K562 (cell line): Measurements from ENCODE around the gene NACA. TPM values are rescaled to one million over a fixed set of nuclear protein-coding genes. Genes with fewer than 3 reads are reported as not detected.

Experiments used
- BCL6 ChIP-seq: fragments of 250-450 bp; sonication (Bioruptor Pico); IDR thresholded peaks from 2 replicates; pipeline ENCODE4 v1.4.0; 2020
- CBX1 ChIP-seq: sonication (generic); IDR thresholded peaks from 2 replicates; pipeline ENCODE4 v1.6.1; 2016; ENCODE audit warnings: antibody characterized with exemption, low read depth, mild to moderate bottlenecking
- DIDO1 ChIP-seq: fragments of 450-650 bp; IDR thresholded peaks from 2 replicates; pipeline ENCODE4 v1.6.1; 2016; ENCODE audit warnings: low read depth, missing biosample characterization, missing genetic modification characterization
- FIP1L1 ChIP-seq: fragments of 200-400 bp; formaldehyde crosslinking; IDR thresholded peaks from 2 replicates; pipeline ENCODE4 v1.6.1; 2018; ENCODE audit warnings: mild to moderate bottlenecking, low read depth, low read length; ENCODE audit not compliant: poor library complexity, severe bottlenecking
- MCM7 ChIP-seq, 2 experiments: fragments of 450-650 bp; IDR thresholded peaks; 2 replicates each; pipeline ENCODE4 v1.6.1; 2016 to 2018
- RBM39 ChIP-seq: fragments of 200-400 bp; formaldehyde crosslinking; optimal IDR thresholded peaks from 2 replicates; pipeline ENCODE3; 2018; ENCODE audit warnings: low read depth, low read length
- SMAD3 ChIP-seq: fragments of 450-650 bp; formaldehyde crosslinking; conservative IDR thresholded peaks from 2 replicates; pipeline ENCODE4 v1.4.0; 2020; ENCODE audit warnings: mild to moderate bottlenecking
- TAF9B ChIP-seq: fragments of 450-650 bp; IDR thresholded peaks from 2 replicates; pipeline ENCODE4 v1.6.1; 2018; ENCODE audit warnings: mild to moderate bottlenecking; ENCODE audit not compliant: partially characterized antibody
- U2AF1 ChIP-seq: fragments of 200-400 bp; formaldehyde crosslinking; optimal IDR thresholded peaks from 2 replicates; pipeline ENCODE3; 2017; ENCODE audit warnings: mild to moderate bottlenecking, low read depth, low read length, moderate library complexity
- ZBED1 ChIP-seq: IDR thresholded peaks from 2 replicates; pipeline ENCODE4 v1.6.1; 2014
- ZNF445 ChIP-seq: fragments of 250-450 bp; sonication (Bioruptor Pico); IDR thresholded peaks from 2 replicates; pipeline ENCODE4 v1.4.0; 2020; ENCODE audit warnings: low read depth, mild to moderate bottlenecking, moderate library complexity
- ZNF76 ChIP-seq: fragments of 250-450 bp; sonication (Bioruptor Pico); IDR thresholded peaks from 2 replicates; pipeline ENCODE4 v1.4.0; 2020; ENCODE audit warnings: mild to moderate bottlenecking, moderate library complexity, borderline replicate concordance
- polyA plus RNA-seq, 8 experiments: library from polyadenylated mRNA; depleted of rRNA in 4 of 8; stranded (reverse) in 5 of 8; unstranded in 3 of 8; fragments of >200 nt; fragmentation: Nextera tagmentation in 2 of 8; fragmentation: Illumina TruSeq in 1 of 8; extraction: Ambion mirVana in 2 of 8; extraction: Trizol in 1 of 8; gene quantifications; 2 replicates each; pipeline versions ENCODE4 v1.2.1 to v1.2.3, GENCODE V29; 2011 to 2014; ENCODE audit warnings: inconsistent platforms in 1 of 8, missing spikeins in 1 of 8
- total RNA-seq, 7 experiments: library from RNA; depleted of rRNA in 6 of 7; stranded (reverse); fragments of >200 nt in 6 of 7; fragmentation: Illumina TruSeq in 2 of 7; extraction: Trizol in 2 of 7; gene quantifications; 2 replicates each; pipeline versions ENCODE4 v1.2.1 to v1.2.3, GENCODE V29; 2011 to 2021; ENCODE audit warnings: low replicate concordance in 1 of 7
- TF ChIP-seq, protein P1 (sequence below): fragments of 250-450 bp; sonication (Bioruptor Pico); IDR thresholded peaks from 2 replicates; pipeline ENCODE4 v1.6.1; 2021; ENCODE audit warnings: mild to moderate bottlenecking
- TF ChIP-seq, protein P2 (sequence below): fragments of 250-450 bp; sonication (Bioruptor Pico); IDR thresholded peaks from 2 replicates; pipeline ENCODE4 v1.8.0; 2021; ENCODE audit warnings: borderline replicate concordance, mild to moderate bottlenecking, moderate library complexity; ENCODE audit not compliant: poor library complexity, severe bottlenecking
- TF ChIP-seq, protein P3 (sequence below): fragments of 250-450 bp; sonication (Bioruptor Pico); IDR thresholded peaks from 2 replicates; pipeline ENCODE4 v1.5.1; 2021; ENCODE audit warnings: mild to moderate bottlenecking
- TF ChIP-seq, protein P4 (sequence below): IDR thresholded peaks from 2 replicates; pipeline ENCODE4 v1.6.1; 2011; ENCODE audit not compliant: insufficient read length; ENCODE audit errors: extremely low read depth
- TF ChIP-seq, protein P5 (sequence below): fragments of 250-450 bp; sonication (Bioruptor Pico); IDR thresholded peaks from 2 replicates; pipeline ENCODE4 v1.8.0; 2022; ENCODE audit warnings: moderate library complexity, mild to moderate bottlenecking, inconsistent platforms
- TF ChIP-seq, protein P6 (sequence below): sonication (generic); formaldehyde crosslinking; IDR thresholded peaks from 2 replicates; pipeline ENCODE4 v1.8.1; 2022; ENCODE audit warnings: missing genetic modification reagents
- TF ChIP-seq, protein P7 (sequence below): fragments of 450-650 bp; IDR thresholded peaks from 2 replicates; pipeline ENCODE4 v1.6.1; 2016

NACA gene
- total and polyA plus RNA-seq, 9 of the 15 experiments (the other 6 are each of a cell fraction or from before 2014, with no cell fraction given): 1,030 to 2,416 (median 1,645) TPM

DNA sequence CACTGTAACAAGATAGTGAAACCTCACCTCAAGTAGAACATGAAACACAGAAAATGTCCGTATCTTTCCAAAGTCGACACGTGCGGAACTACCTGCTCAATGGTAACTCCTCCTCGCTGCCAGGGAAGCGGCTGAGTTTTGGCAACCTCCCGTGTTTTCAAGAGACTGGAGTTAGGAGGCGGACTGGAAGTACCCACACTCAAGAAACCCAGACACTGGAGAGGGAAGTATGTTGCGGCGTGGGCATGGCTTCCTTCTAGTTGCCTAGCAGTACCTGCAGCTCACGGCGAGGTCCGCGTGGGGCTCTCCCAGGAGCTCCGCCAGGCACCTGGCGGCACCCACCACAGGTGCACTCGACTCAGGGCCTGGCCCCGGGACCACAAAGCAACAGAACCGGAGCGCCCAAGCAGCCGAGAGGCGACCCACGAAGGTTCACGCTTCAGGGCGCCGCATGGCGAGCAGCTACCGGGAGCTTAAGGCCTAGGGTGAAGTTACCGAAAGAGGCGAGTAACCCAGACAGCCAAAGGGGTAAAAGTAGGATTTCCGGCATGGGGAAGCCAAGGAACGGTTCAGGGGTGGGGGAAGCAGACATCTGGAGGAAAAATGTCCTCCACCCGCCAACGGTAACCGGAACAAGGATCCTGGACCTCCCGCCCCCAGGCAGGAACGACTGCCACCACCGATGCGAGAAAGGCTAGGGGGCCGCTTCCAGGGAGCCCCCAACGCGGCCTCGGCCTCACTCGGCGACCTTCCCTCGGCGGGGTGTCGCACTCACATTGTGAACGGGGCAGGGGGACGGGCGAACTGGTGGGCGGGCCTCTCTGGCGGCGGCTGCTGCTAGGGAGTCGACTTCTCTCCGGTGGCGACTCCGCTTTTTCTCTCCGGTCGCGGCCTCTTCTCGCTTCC, 37.6 kb downstream of the NACA start (continued):
- TF ChIP-seq FIP1L1 (peak; percentile 74), DIDO1 (tag) (no peak), U2AF1 (no peak), CBX1 (no peak), BCL6 (no peak), MCM7 (IDR thresholded peaks at IDR 0.05) (no peak), ZBED1 (no peak), RBM39 (no peak), SMAD3 (no peak), ZNF445 (CRISPR knock-in tag) (no peak), ZNF76 (CRISPR knock-in tag) (peak; percentile 65; the same call in 1 of the 2 replicates), TAF9B (peak; percentile 40)
- TF ChIP-seq, protein P1, sequence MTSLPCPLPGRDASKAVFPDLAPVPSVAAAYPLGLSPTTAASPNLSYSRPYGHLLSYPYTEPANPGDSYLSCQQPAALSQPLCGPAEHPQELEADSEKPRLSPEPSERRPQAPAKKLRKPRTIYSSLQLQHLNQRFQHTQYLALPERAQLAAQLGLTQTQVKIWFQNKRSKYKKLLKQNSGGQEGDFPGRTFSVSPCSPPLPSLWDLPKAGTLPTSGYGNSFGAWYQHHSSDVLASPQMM (CRISPR knock-in tag): no peak
- TF ChIP-seq, protein P2, sequence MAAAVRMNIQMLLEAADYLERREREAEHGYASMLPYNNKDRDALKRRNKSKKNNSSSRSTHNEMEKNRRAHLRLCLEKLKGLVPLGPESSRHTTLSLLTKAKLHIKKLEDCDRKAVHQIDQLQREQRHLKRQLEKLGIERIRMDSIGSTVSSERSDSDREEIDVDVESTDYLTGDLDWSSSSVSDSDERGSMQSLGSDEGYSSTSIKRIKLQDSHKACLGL: no peak
- TF ChIP-seq, protein P3, sequence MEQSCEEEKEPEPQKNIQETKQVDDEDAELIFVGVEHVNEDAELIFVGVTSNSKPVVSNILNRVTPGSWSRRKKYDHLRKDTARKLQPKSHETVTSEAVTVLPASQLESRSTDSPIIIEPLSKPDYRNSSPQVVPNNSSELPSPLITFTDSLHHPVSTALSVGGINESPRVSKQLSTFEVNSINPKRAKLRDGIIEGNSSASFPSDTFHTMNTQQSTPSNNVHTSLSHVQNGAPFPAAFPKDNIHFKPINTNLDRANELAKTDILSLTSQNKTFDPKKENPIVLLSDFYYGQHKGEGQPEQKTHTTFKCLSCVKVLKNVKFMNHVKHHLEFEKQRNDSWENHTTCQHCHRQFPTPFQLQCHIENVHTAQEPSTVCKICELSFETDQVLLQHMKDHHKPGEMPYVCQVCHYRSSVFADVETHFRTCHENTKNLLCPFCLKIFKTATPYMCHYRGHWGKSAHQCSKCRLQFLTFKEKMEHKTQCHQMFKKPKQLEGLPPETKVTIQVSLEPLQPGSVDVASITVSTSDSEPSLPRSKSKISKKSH: no peak
- TF ChIP-seq, protein P4, sequence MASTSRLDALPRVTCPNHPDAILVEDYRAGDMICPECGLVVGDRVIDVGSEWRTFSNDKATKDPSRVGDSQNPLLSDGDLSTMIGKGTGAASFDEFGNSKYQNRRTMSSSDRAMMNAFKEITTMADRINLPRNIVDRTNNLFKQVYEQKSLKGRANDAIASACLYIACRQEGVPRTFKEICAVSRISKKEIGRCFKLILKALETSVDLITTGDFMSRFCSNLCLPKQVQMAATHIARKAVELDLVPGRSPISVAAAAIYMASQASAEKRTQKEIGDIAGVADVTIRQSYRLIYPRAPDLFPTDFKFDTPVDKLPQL: no peak
- TF ChIP-seq, protein P5, sequence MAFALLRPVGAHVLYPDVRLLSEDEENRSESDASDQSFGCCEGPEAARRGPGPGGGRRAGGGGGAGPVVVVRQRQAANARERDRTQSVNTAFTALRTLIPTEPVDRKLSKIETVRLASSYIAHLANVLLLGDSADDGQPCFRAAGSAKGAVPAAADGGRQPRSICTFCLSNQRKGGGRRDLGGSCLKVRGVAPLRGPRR: no peak
- TF ChIP-seq, protein P6, sequence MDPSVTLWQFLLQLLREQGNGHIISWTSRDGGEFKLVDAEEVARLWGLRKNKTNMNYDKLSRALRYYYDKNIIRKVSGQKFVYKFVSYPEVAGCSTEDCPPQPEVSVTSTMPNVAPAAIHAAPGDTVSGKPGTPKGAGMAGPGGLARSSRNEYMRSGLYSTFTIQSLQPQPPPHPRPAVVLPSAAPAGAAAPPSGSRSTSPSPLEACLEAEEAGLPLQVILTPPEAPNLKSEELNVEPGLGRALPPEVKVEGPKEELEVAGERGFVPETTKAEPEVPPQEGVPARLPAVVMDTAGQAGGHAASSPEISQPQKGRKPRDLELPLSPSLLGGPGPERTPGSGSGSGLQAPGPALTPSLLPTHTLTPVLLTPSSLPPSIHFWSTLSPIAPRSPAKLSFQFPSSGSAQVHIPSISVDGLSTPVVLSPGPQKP (CRISPR knock-in tag): no peak
- TF ChIP-seq, protein P7, sequence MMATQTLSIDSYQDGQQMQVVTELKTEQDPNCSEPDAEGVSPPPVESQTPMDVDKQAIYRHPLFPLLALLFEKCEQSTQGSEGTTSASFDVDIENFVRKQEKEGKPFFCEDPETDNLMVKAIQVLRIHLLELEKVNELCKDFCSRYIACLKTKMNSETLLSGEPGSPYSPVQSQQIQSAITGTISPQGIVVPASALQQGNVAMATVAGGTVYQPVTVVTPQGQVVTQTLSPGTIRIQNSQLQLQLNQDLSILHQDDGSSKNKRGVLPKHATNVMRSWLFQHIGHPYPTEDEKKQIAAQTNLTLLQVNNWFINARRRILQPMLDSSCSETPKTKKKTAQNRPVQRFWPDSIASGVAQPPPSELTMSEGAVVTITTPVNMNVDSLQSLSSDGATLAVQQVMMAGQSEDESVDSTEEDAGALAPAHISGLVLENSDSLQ: no peak
